OCI-LY7 (cell line): ENCODE results near the gene FAM227B. TPM values are rescaled to one million over a fixed set of nuclear protein-coding genes. Genes with fewer than 3 reads are reported as not detected.

Experiments used
- BruUV-seq: library from RNA; stranded (reverse); fragments of 400-500 nt; replicated peaks from 2 replicates; lab custom pipeline; 2021; lab: Mats Ljungman, UMichigan
- CTCF ChIA-PET: fragments of 300-600 bp; sonication (Branson Sonifier 250); formaldehyde crosslinking; loops from one replicate; lab custom pipeline; 2022; ENCODE audit warnings: antibody characterized with exemption; ENCODE audit not compliant: unreplicated experiment; lab: Charles Lee
- POLR2A ChIA-PET: fragments of 300-600 bp; sonication (Branson Sonifier 250); formaldehyde crosslinking; loops from one replicate; lab custom pipeline; 2022; ENCODE audit warnings: antibody characterized with exemption; lab: Charles Lee
- DNase-seq: peaks from one replicate; pipeline ENCODE4 v3.0.0-alpha.2; 2015; ENCODE audit warnings: low spot score
- H2AFZ ChIP-seq: fragments of 200-600 bp; sonication (generic), shearing (Covaris generic); 2 replicates; pipeline ENCODE4 v1.6.1; 2014; ENCODE audit warnings: mild to moderate bottlenecking, antibody characterized with exemption, low read length, moderate library complexity
- H3K27ac ChIP-seq: fragments of 200-600 bp; sonication (generic); 2 replicates; pipeline ENCODE4 v1.5.1; 2014; ENCODE audit warnings: mixed run types, low read depth, mild to moderate bottlenecking, moderate library complexity, low read length, inconsistent platforms; ENCODE audit not compliant: poor library complexity, severe bottlenecking
- H3K36me3 ChIP-seq: fragments of 200-600 bp; sonication (generic); 2 replicates; pipeline ENCODE4 v1.6.1; 2014; ENCODE audit warnings: mild to moderate bottlenecking, antibody characterized with exemption, low read length, moderate library complexity, mixed read lengths; ENCODE audit not compliant: insufficient read depth
- H3K4me1 ChIP-seq: fragments of 200-600 bp; sonication (generic); 2 replicates; pipeline ENCODE4 v1.5.1; 2014; ENCODE audit warnings: mild to moderate bottlenecking, low read length; ENCODE audit not compliant: insufficient read depth, poor library complexity, severe bottlenecking
- H3K4me2 ChIP-seq: fragments of 200-600 bp; sonication (generic); 2 replicates; pipeline ENCODE4 v1.6.1; 2014; ENCODE audit warnings: mild to moderate bottlenecking, low read length
- H3K4me3 ChIP-seq: fragments of 200-600 bp; sonication (generic); 2 replicates; pipeline ENCODE4 v1.5.1; 2014; ENCODE audit warnings: mild to moderate bottlenecking, low read depth, low read length; ENCODE audit not compliant: poor library complexity, severe bottlenecking
- H3K79me2 ChIP-seq: fragments of 200-600 bp; sonication (generic); 2 replicates; pipeline ENCODE4 v1.6.1; 2016; ENCODE audit warnings: low read depth, mild to moderate bottlenecking, low read length, moderate library complexity, mixed read lengths; ENCODE audit not compliant: insufficient read depth
- H3K9me2 ChIP-seq: fragments of 200-600 bp; sonication (generic); 2 replicates; pipeline ENCODE4 v1.6.1; 2016; ENCODE audit warnings: mild to moderate bottlenecking, low read length, mixed read lengths; ENCODE audit not compliant: insufficient read depth
- H3K9me3 ChIP-seq: fragments of 200-600 bp; sonication (generic); 2 replicates; pipeline ENCODE4 v1.6.1; 2014; ENCODE audit warnings: mild to moderate bottlenecking, mixed run types, low read length, mixed read lengths
- H4K20me1 ChIP-seq: fragments of 200-600 bp; sonication (generic); 2 replicates; pipeline ENCODE4 v1.6.1; 2014; ENCODE audit warnings: mild to moderate bottlenecking, antibody characterized with exemption, low read length, moderate library complexity, mixed read lengths; ENCODE audit not compliant: insufficient read depth
- EZH2phosphoT487 ChIP-seq: fragments of 200-600 bp; sonication (generic); IDR thresholded peaks from 2 replicates; pipeline ENCODE4 v1.6.1; 2018; ENCODE audit warnings: low read depth, borderline replicate concordance, mild to moderate bottlenecking, mixed run types, antibody characterized with exemption, low read length, moderate library complexity, mixed read lengths
- intact Hi-C: fragments of 100-400 bp; cut with micrococcal nuclease; formaldehyde crosslinking; loops from one replicate; pipeline ENCODE4 v1.10.0; 2022; ENCODE audit not compliant: unreplicated experiment
- total RNA-seq, 2 experiments: library from RNA; depleted of rRNA in 1 of 2; stranded (reverse); fragments of >200 nt in 1 of 2; shearing (Covaris generic) in 1 of 2; gene quantifications; 2 replicates each; pipeline ENCODE4 v1.2.3, GENCODE V29; 2014 to 2022
- TF ChIP-seq, protein P1 (sequence below): fragments of 200-600 bp; sonication (generic); conservative IDR thresholded peaks from 2 replicates; pipeline ENCODE4 v1.5.1; 2014; ENCODE audit warnings: mild to moderate bottlenecking, antibody characterized with exemption, low read length, moderate library complexity, mixed read lengths

FAM227B gene
- total RNA-seq, 2 experiments from 2014 or later: 2.9 to 6.2 TPM

DNA sequence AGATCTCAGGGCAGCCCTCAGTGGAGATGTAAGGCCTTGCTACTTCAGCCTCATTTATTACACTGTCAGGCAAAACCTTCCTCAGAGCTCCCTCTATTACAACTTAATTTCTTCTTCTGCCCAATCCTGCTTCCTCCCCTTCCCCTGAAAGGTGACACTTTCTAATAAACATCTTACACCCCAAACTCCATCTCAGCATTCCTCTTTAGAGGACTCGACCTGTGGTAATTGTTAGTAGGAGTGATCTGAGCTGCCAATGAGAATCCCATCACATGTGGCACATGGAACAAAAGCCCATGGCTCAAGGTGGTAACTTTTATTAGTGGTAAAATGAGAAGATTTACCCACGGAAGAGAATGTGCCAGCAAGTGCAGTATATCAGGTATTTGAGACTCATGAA is 30.1 kb upstream of the FAM227B start:
- Histone ChIP-seq H3K79me2 (no peaks in the 10 kb centered on the region), H4K20me1 (no peaks in the 10 kb centered on the region), H3K27ac (no peak overlapping the region), H3K4me2 (no peak overlapping the region), H2AFZ (no peak overlapping the region), H3K9me2 (no peaks in the 10 kb centered on the region), H3K36me3 (no peaks in the 10 kb centered on the region), H3K4me3 (no peak overlapping the region), H3K4me1 (no peaks in the 10 kb centered on the region), H3K9me3 (no peaks in the 10 kb centered on the region)
- no TSS peak for BruUV-seq
- TF ChIP-seq EZH2phosphoT487: no peak
- TF ChIP-seq, protein P1, sequence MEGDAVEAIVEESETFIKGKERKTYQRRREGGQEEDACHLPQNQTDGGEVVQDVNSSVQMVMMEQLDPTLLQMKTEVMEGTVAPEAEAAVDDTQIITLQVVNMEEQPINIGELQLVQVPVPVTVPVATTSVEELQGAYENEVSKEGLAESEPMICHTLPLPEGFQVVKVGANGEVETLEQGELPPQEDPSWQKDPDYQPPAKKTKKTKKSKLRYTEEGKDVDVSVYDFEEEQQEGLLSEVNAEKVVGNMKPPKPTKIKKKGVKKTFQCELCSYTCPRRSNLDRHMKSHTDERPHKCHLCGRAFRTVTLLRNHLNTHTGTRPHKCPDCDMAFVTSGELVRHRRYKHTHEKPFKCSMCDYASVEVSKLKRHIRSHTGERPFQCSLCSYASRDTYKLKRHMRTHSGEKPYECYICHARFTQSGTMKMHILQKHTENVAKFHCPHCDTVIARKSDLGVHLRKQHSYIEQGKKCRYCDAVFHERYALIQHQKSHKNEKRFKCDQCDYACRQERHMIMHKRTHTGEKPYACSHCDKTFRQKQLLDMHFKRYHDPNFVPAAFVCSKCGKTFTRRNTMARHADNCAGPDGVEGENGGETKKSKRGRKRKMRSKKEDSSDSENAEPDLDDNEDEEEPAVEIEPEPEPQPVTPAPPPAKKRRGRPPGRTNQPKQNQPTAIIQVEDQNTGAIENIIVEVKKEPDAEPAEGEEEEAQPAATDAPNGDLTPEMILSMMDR: no peak
- POLR2A ChIA-PET: no interaction called here
- CTCF ChIA-PET: no interaction called here
- intact Hi-C loops: no loop called here
- no peak for DNase-seq

DNA sequence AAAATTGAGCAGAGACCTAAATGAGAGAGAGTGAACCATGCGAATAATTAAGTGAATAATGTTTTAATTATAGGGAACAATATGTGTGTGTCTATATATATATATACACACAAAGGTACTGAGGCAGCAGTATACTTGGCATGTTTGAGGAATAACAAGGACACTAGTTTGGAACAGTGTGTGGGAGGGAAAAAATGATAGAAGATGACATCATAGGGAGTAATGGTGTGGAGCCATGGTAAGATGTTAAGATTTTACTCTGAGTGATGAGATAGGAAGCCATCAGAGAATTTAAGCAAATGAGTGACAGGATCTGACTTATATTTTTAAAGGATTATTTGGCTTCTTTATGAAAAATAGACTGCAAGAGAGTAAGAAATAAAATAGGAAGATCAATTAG is 29.4 kb upstream of the FAM227B start:
- Histone ChIP-seq H3K9me2 (no peaks in the 10 kb centered on the region), H4K20me1 (no peaks in the 10 kb centered on the region), H3K36me3 (no peaks in the 10 kb centered on the region), H2AFZ (no peak overlapping the region), H3K4me1 (no peaks in the 10 kb centered on the region), H3K79me2 (no peaks in the 10 kb centered on the region), H3K9me3 (no peaks in the 10 kb centered on the region), H3K4me3 (no peak overlapping the region), H3K4me2 (no peak overlapping the region), H3K27ac (no peak overlapping the region)
- ChIA-PET CTCF (no interaction called here), POLR2A (no interaction called here)
- TF ChIP-seq EZH2phosphoT487: no peak
- TF ChIP-seq, protein P1: no peak
- DNase-seq: no peak
- intact Hi-C loops: no loop called here
- no TSS peak for BruUV-seq

DNA sequence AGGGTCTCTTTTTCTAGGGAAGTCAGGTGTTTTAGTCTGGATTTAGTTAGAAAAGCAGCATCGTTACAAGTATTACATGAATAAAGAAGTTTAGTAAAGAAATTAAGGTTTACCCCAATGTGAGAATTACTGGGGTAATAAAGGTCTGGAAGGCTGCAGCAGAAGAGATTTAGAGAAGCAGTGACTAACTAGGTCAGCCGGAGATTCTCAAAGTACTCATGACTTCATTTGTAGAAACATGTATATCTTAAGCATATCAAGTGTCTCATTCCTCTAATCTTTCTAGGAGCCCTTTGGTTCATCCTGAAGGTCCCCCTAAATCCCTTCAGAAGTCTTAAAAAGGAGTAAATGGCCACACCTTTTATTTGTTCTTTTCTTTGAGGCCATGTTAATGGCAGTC is 26.3 kb upstream of the FAM227B start:
- intact Hi-C loops: no loop called here
- no peak for DNase-seq
- Histone ChIP-seq H3K4me2 (no peak overlapping the region), H3K27ac (no peak overlapping the region), H3K9me3 (no peaks in the 10 kb centered on the region), H3K4me3 (no peak overlapping the region), H3K36me3 (no peaks in the 10 kb centered on the region), H4K20me1 (no peaks in the 10 kb centered on the region), H2AFZ (no peak overlapping the region), H3K9me2 (no peaks in the 10 kb centered on the region), H3K79me2 (no peaks in the 10 kb centered on the region), H3K4me1 (no peaks in the 10 kb centered on the region)
- TF ChIP-seq, protein P1: no peak
- TF ChIP-seq EZH2phosphoT487: no peak
- ChIA-PET POLR2A (no interaction called here), CTCF (no interaction called here)
- no TSS peak for BruUV-seq
